ENCODE results near the gene AURKA. TPM values are rescaled to one million over a fixed set of nuclear protein-coding genes. Genes with fewer than 3 reads are reported as not detected.
"Not testable (repeated sequence)": the region's sequence is repeated elsewhere in the genome, so short reads cannot be mapped to it uniquely, and the experiment has no call there.

The AURKA gene
- polyA plus RNA-seq, 1 of the 3 experiments (the other 2 are of a cell fraction): 24.6 TPM

GRCh38 chr20:56411759-56412472 is 19.9 kb upstream of the AURKA start, which contains the start of gene CASS4:
TSS of gene CASS4 (plus strand) at chr20:56412260. CDS start at chr20:56412459, 199 bp downstream.
- Histone ChIP-seq H3K79me2 (ENCODE audit: insufficient read depth) (no peaks in the 10 kb centered on the region), H3F3A (replicated peaks; ENCODE audit: insufficient read depth) (no peaks in the 10 kb centered on the region), H2AFZ (ENCODE audit: low read depth) (no peak within 1 kb of the TSS), H3K9me3 (no peaks in the 10 kb centered on the region), H3K9ac (no peak within 1 kb of the TSS), H3K36me3 (replicated peaks in 1 of 2; ENCODE audit: control insufficient read depth in 1 of 2, insufficient read depth in 2 of 2, low read length in 1 of 2) (peaks cover 7% of the 10 kb centered on the region in 2 experiments), H3K4me1 (ENCODE audit: control insufficient read depth in 1 of 2, insufficient read depth in 2 of 2, low read depth in 1 of 2, low read length in 1 of 2) (no peaks in the 10 kb centered on the region), H4K20me1 (ENCODE audit: insufficient read depth) (no peaks in the 10 kb centered on the region), H3K4me3 (ENCODE audit: low read depth in 2 of 2, low read length in 1 of 2) (no peak within 1 kb of the TSS), H3K27ac (ENCODE audit: low read depth in 2 of 2, low read length in 1 of 2) (no peak within 1 kb of the TSS), H3K9me2 (no peaks in the 10 kb centered on the region), H3K27me3 (ENCODE audit: insufficient read depth) (no peaks in the 10 kb centered on the region), H3K4me2 (no peak within 1 kb of the TSS)
- no peak for DNase-seq
- 91% methylated on average over 10 of the region's 10 CpGs for WGBS (ENCODE audit: low lambda C conversion rate)
- ChIA-PET POLR2A (no interaction called here), CTCF (interaction anchor here (0.6 kb wide), 1 partner anchor 11 kb away, joined by 3 read pairs; no protein-coding TSS in a partner anchor)
- TF ChIP-seq ZBTB33 (IDR thresholded peaks at IDR 0.05; ENCODE audit: borderline replicate concordance, low read depth) (no peak), FOXJ3 (CRISPR knock-in tag; IDR thresholded peaks at IDR 0.05) (no peak), TCF12 (IDR thresholded peaks at IDR 0.05) (no peak), ELF1 (IDR thresholded peaks at IDR 0.05) (no peak), EP300 (IDR thresholded peaks at IDR 0.05; ENCODE audit: borderline replicate concordance in 1 of 2, low read depth in 1 of 2, low read length in 1 of 2) (no peak), FOSL2 (IDR thresholded peaks at IDR 0.05; ENCODE audit: borderline replicate concordance, low read depth) (no peak), NRF1 (IDR thresholded peaks at IDR 0.05; ENCODE audit: low read depth, low read length) (no peak), RCOR1 (IDR thresholded peaks at IDR 0.05; ENCODE audit: low read length) (no peak)
- TF ChIP-seq, protein P1, sequence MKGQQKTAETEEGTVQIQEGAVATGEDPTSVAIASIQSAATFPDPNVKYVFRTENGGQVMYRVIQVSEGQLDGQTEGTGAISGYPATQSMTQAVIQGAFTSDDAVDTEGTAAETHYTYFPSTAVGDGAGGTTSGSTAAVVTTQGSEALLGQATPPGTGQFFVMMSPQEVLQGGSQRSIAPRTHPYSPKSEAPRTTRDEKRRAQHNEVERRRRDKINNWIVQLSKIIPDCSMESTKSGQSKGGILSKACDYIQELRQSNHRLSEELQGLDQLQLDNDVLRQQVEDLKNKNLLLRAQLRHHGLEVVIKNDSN (IDR thresholded peaks at IDR 0.05; ENCODE audit: borderline replicate concordance, low read depth): no peak
- TF ChIP-seq, protein P2, sequence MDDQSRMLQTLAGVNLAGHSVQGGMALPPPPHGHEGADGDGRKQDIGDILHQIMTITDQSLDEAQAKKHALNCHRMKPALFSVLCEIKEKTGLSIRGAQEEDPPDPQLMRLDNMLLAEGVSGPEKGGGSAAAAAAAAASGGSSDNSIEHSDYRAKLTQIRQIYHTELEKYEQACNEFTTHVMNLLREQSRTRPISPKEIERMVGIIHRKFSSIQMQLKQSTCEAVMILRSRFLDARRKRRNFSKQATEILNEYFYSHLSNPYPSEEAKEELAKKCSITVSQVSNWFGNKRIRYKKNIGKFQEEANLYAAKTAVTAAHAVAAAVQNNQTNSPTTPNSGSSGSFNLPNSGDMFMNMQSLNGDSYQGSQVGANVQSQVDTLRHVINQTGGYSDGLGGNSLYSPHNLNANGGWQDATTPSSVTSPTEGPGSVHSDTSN (IDR thresholded peaks at IDR 0.05): no peak
- TF ChIP-seq, protein P3, sequence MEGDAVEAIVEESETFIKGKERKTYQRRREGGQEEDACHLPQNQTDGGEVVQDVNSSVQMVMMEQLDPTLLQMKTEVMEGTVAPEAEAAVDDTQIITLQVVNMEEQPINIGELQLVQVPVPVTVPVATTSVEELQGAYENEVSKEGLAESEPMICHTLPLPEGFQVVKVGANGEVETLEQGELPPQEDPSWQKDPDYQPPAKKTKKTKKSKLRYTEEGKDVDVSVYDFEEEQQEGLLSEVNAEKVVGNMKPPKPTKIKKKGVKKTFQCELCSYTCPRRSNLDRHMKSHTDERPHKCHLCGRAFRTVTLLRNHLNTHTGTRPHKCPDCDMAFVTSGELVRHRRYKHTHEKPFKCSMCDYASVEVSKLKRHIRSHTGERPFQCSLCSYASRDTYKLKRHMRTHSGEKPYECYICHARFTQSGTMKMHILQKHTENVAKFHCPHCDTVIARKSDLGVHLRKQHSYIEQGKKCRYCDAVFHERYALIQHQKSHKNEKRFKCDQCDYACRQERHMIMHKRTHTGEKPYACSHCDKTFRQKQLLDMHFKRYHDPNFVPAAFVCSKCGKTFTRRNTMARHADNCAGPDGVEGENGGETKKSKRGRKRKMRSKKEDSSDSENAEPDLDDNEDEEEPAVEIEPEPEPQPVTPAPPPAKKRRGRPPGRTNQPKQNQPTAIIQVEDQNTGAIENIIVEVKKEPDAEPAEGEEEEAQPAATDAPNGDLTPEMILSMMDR (IDR thresholded peaks at IDR 0.05): no peak

- H3K9me3 ChIP-seq; H3K9ac ChIP-seq; DNase-seq; H3K4me3 ChIP-seq (ENCODE audit: low read depth in 2 of 2, low read length in 1 of 2); H3K9me2 ChIP-seq; H4K20me1 ChIP-seq (ENCODE audit: insufficient read depth); H3K79me2 ChIP-seq (ENCODE audit: insufficient read depth); H2AFZ ChIP-seq (ENCODE audit: low read depth); H3K4me2 ChIP-seq; H3F3A ChIP-seq (replicated peaks; ENCODE audit: insufficient read depth); POLR2A ChIA-PET; H3K27ac ChIP-seq (ENCODE audit: low read depth in 2 of 2, low read length in 1 of 2); H3K4me1 ChIP-seq (ENCODE audit: control insufficient read depth in 1 of 2, insufficient read depth in 2 of 2, low read depth in 1 of 2, low read length in 1 of 2); H3K27me3 ChIP-seq (ENCODE audit: insufficient read depth): not testable (repeated sequence)
- 96% methylated on average over 7 of the region's 7 CpGs for WGBS (ENCODE audit: low lambda C conversion rate)
- CTCF ChIA-PET: interaction anchor here (0.7 kb wide), 1 partner anchor 893 kb away, joined by 4 read pairs; no protein-coding TSS in a partner anchor
- peaks cover 11 to 13% of the 10 kb centered on the region in 2 experiments for H3K36me3 ChIP-seq (replicated peaks in 1 of 2; ENCODE audit: control insufficient read depth in 1 of 2, insufficient read depth in 2 of 2, low read length in 1 of 2)
Observed at GRCh38 chr20:56411287-56411686, 19.3 kb upstream of the AURKA start.

Data from SK-N-SH (cell line).